ENCODE results near the gene CCDC3. TPM values are rescaled to one million over a fixed set of nuclear protein-coding genes. Genes with fewer than 3 reads are reported as not detected.

The CCDC3 gene
- total and polyA plus RNA-seq, 2 of the 4 experiments (the other 2 are of a cell fraction) = 0.29 to 0.36 TPM

- H3K9ac ChIP-seq (ENCODE audit: low read depth, low read length) = no peak overlapping the region
- dilution Hi-C loops (cut with HindIII; ENCODE audit: low sequenced_read_pairs, unreplicated experiment) (no loop called here), intact Hi-C loops (cut with micrococcal nuclease) (no loop called here), in situ Hi-C loops (cut with MboI; ENCODE audit: low sequenced_read_pairs) (no loop called here)
- no TSS peak for BruUV-seq (replicated peaks)
- H2BK5ac ChIP-seq (ENCODE audit: low read depth, low read length, poor library complexity, severe bottlenecking) = no peak overlapping the region
- ATAC-seq (ENCODE audit: low read depth) (no peak), DNase-seq (no peak)
- H2BK15ac ChIP-seq (ENCODE audit: low read depth, low read length) = no peak overlapping the region
- H2BK120ac ChIP-seq (ENCODE audit: low read depth, low read length) = no peak overlapping the region
- no peak overlapping the region for H3K4me2 ChIP-seq (ENCODE audit: low read depth, low read length)
- H2AK9ac ChIP-seq (replicated peaks; ENCODE audit: low read depth, low read length, poor library complexity) = no peak overlapping the region
- no peak overlapping the region for H4K5ac ChIP-seq (ENCODE audit: low read depth, low read length)
- no peaks in the 10 kb centered on the region for H4K20me1 ChIP-seq (ENCODE audit: insufficient read depth, low read length)
- H3K36me3 ChIP-seq (ENCODE audit: control insufficient read depth, insufficient read depth, low read length) = no peaks in the 10 kb centered on the region
- H3K79me1 ChIP-seq (ENCODE audit: low read depth in 1 of 2, low read length in 2 of 2) = no peaks in the 10 kb centered on the region
- no peak overlapping the region for H2BK20ac ChIP-seq (ENCODE audit: low read depth, low read length)
- H2AK5ac ChIP-seq (ENCODE audit: low read depth, low read length) = no peak overlapping the region
- H3K56ac ChIP-seq (ENCODE audit: extremely low read depth, insufficient read depth, low read length) = no peak overlapping the region
- no peaks in the 10 kb centered on the region for H3K9me1 ChIP-seq (ENCODE audit: insufficient read depth, low read length)
- H2AFZ ChIP-seq (replicated peaks; ENCODE audit: low read length, poor library complexity) = no peak overlapping the region
- no peak overlapping the region for H3K14ac ChIP-seq (replicated peaks; ENCODE audit: low read depth, low read length)
- H4K91ac ChIP-seq (ENCODE audit: insufficient read depth, low read depth, low read length) = no peak overlapping the region
- no peak overlapping the region for H3K18ac ChIP-seq (ENCODE audit: low read depth, low read length)
- no peak overlapping the region for H4K8ac ChIP-seq (ENCODE audit: low read depth in 2 of 2, low read length in 2 of 2)
- ChIA-PET POLR2A (ENCODE audit: unreplicated experiment) (no interaction called here), CTCF (no interaction called here)
- WGBS, 2 experiments (ENCODE audit: extremely low coverage in 2 of 2, insufficient read length in 1 of 2) = no CpG with 5 or more reads among the region's 5 CpGs
- H3K23ac ChIP-seq (ENCODE audit: low read depth, low read length) = no peak overlapping the region
- H3K4ac ChIP-seq (ENCODE audit: low read depth, low read length) = no peak overlapping the region
- no peak for TF ChIP-seq CEBPB (IDR thresholded peaks at IDR 0.05; ENCODE audit: low read depth, low read length)
- no peak for TF ChIP-seq NFE2L2 (IDR thresholded peaks at IDR 0.05; ENCODE audit: low read depth, low read length)
- TF ChIP-seq BHLHE40 (IDR thresholded peaks at IDR 0.05; ENCODE audit: low read depth, low read length) = no peak
- no peak for TF ChIP-seq FOS (IDR thresholded peaks at IDR 0.05; ENCODE audit: low read depth, low read length)
- TF ChIP-seq ELK1 (IDR thresholded peaks at IDR 0.05; ENCODE audit: borderline replicate concordance, low read depth, low read length) = no peak
- TF ChIP-seq CHD1 (IDR thresholded peaks at IDR 0.05; ENCODE audit: low read depth, low read length) = no peak
- no peak for TF ChIP-seq MAFK (IDR thresholded peaks at IDR 0.05; ENCODE audit: low read depth, low read length)
- no peak for TF ChIP-seq USF2 (IDR thresholded peaks at IDR 0.05; ENCODE audit: low read depth, low read length)
- no peak for TF ChIP-seq MXI1 (IDR thresholded peaks at IDR 0.05; ENCODE audit: borderline replicate concordance, low read depth, low read length)
- no peak for TF ChIP-seq RFX5 (IDR thresholded peaks at IDR 0.05; ENCODE audit: low read depth, low read length)
- no peak for TF ChIP-seq RAD21 (IDR thresholded peaks at IDR 0.05; ENCODE audit: low read length)
- TF ChIP-seq CTCF (conservative IDR thresholded peaks at IDR 0.05; ENCODE audit: low read depth, low read length) = no peak
- no peak for TF ChIP-seq RCOR1 (IDR thresholded peaks at IDR 0.05; ENCODE audit: insufficient replicate concordance, low read length)
- no peak for TF ChIP-seq SMC3 (IDR thresholded peaks at IDR 0.05; ENCODE audit: low read depth, low read length)
- TF ChIP-seq MAZ (IDR thresholded peaks at IDR 0.05; ENCODE audit: borderline replicate concordance, low read depth, low read length) = no peak
- H3K27me3 ChIP-seq (ENCODE audit: control insufficient read depth, insufficient read depth, low read length) = no peaks in the 10 kb centered on the region; the same call in 1 of the 2 replicates
- H3K4me1 ChIP-seq (ENCODE audit: control insufficient read depth, insufficient read depth, low read length) = peaks cover 3% of the 10 kb centered on the region; the same call in 1 of the 2 replicates
- no peak overlapping the region for H3K4me3 ChIP-seq (ENCODE audit: insufficient read depth, low read depth, low read length)
- H3K27ac ChIP-seq (ENCODE audit: insufficient read depth, low read length) = no peak overlapping the region
- no peaks in the 10 kb centered on the region; the same call in 1 of the 2 replicates for H3K9me3 ChIP-seq (ENCODE audit: control insufficient read depth, insufficient read depth, low read length)
Measured at GRCh38 chr10:12943425-12943824, 58.1 kb downstream of the CCDC3 start.
